ENCODE data around the gene C8A. TPM values are rescaled to one million over a fixed set of nuclear protein-coding genes. Genes with fewer than 3 reads are reported as not detected.

C8A gene
- total and polyA plus RNA-seq, 2 of the 13 experiments (the other 11 are each of a cell fraction or from before 2014, with no cell fraction given), result 10.5 to 15.0 TPM

- peak; percentile 96 for DNase-seq (ENCODE audit: low spot score)
- TF ChIP-seq DPF2 (CRISPR knock-in tag; IDR thresholded peaks at IDR 0.05; ENCODE audit: borderline replicate concordance, low read depth), result peak; percentile 94
- no peak for TF ChIP-seq ARNT (IDR thresholded peaks at IDR 0.05)
- TF ChIP-seq ZFP91 (CRISPR knock-in tag; IDR thresholded peaks at IDR 0.05; ENCODE audit: borderline replicate concordance), result peak; percentile 74; the same call in 1 of the 2 replicates
- no peak for TF ChIP-seq CEBPZ (IDR thresholded peaks at IDR 0.05; ENCODE audit: low read length)
- TF ChIP-seq ZSCAN12 (CRISPR knock-in tag; IDR thresholded peaks at IDR 0.05), result no peak
- peak; percentile 97 for TF ChIP-seq AHDC1 (CRISPR knock-in tag; IDR thresholded peaks at IDR 0.05; ENCODE audit: borderline replicate concordance)
- TF ChIP-seq KDM1A (CRISPR knock-in tag; IDR thresholded peaks at IDR 0.05), result peak; percentile 92
- no peak for TF ChIP-seq ATF5 (CRISPR knock-in tag; IDR thresholded peaks at IDR 0.05; ENCODE audit: low read depth)
- peak; percentile 77 for TF ChIP-seq ZNF205 (CRISPR knock-in tag; IDR thresholded peaks at IDR 0.05)
- no peak for TF ChIP-seq HNRNPUL1 (IDR thresholded peaks at IDR 0.05; ENCODE audit: low read depth, low read length)
- 0 out of 2 replicates have a peak, but pooled peaks have one; percentile 46 for TF ChIP-seq ZNF709 (CRISPR knock-in tag; IDR thresholded peaks at IDR 0.05)
- no peak for TF ChIP-seq ZNF792 (CRISPR knock-in tag; IDR thresholded peaks at IDR 0.05)
- TF ChIP-seq EZH2 (conservative IDR thresholded peaks at IDR 0.05; ENCODE audit: low read depth, low read length), result no peak
These were observed 55.9 kb downstream of the C8A start for GRCh38 chr1:56910441-56910985.

More at GRCh38 chr1:56910441-56910985, 55.9 kb downstream of the C8A start:
- Histone ChIP-seq H3K79me2 (ENCODE audit: insufficient read depth, low read length) (no peaks in the 10 kb centered on the region), H3K27me3 (ENCODE audit: control insufficient read depth in 1 of 2, insufficient read depth in 2 of 2, low read length in 2 of 2) (no peaks in the 10 kb centered on the region), H4K20me1 (ENCODE audit: insufficient read depth, low read length) (no peaks in the 10 kb centered on the region), H3K4me2 (ENCODE audit: low read depth, low read length) (peak overlapping the region; percentile 62), H3K27ac (ENCODE audit: extremely low read length, insufficient read depth, low read length) (peak overlapping the region; percentile 92), H3K4me1 (ENCODE audit: insufficient read depth, low read length) (peaks cover 77% of the 10 kb centered on the region), H3K36me3 (replicated peaks in 1 of 2; ENCODE audit: control insufficient read depth in 1 of 2, insufficient read depth in 2 of 2, low read length in 2 of 2) (no peaks in the 10 kb centered on the region), H3K4me3 (replicated peaks in 1 of 3; ENCODE audit: insufficient read depth in 1 of 3, low read depth in 2 of 3, low read length in 3 of 3) (peak overlapping the region in 1 of 3 experiments; percentile 11; a peak in 1 of 6 replicates), H3K9ac (ENCODE audit: insufficient read depth, low read depth, low read length) (peak overlapping the region; percentile 66), H3K9me3 (ENCODE audit: low read length) (no peaks in the 10 kb centered on the region), H2AFZ (ENCODE audit: low read length) (no peak overlapping the region)
- POLR2A ChIA-PET, result interaction anchor here (1.1 to 4.9 kb wide), 14 partner anchors 9 to 148 kb away, joined by 3 to 63 read pairs (median 8); partner anchors contain the start of genes C8A, C8B and FYB2
- intact Hi-C loops (cut with micrococcal nuclease; ENCODE audit: unreplicated experiment) (loop anchor here (1.0 to 2.0 kb wide), 3 partner anchors 56 to 76 kb away; partner anchors contain the start of genes C8A and C8B), in situ Hi-C loops (cut with HindIII; ENCODE audit: extremely low pct_ligation_motif_present, low pct_unique_long_range_greater_than_20kb) (loop anchor here (5.0 kb wide), 1 partner anchor 58 kb away; the partner anchor contains the start of gene C8A)
- CTCF ChIA-PET (ENCODE audit: low intra/inter-chr PET ratio, low total read pairs), result no interaction called here
- BruUV-seq (replicated peaks), result no TSS peak
- ATAC-seq (peak; percentile 87), FAIRE-seq (peak; percentile 96)
- WGBS (ENCODE audit: low lambda C conversion rate), result 0% methylated on average over 4 of the region's 4 CpGs

Measured in HepG2 (cell line).